Heart left ventricle (tissue), 13 donors: ENCODE data around the gene KCNMA1.

Experiments
- CTCF ChIP-seq, 12 donors: fragments of 200-600 bp; sonication (generic) in 4 of 12; IDR thresholded peaks; one replicate each; pipeline versions ENCODE4 v1.5.0 to v1.8.0; 2018 to 2022; ENCODE audit warnings: antibody characterized with exemption in 12 of 12, mild to moderate bottlenecking in 5 of 12
- POLR2A ChIP-seq, 2 donors: fragments of 450-650 bp; IDR thresholded peaks; one replicate each; pipeline ENCODE4 v1.6.1; 2017; ENCODE audit warnings: antibody characterized with exemption in 2 of 2, mild to moderate bottlenecking in 2 of 2, moderate library complexity in 2 of 2
- donor health status: ischemic (EF 13 %, LVEDD 7.1; RV severe dilation, severe dysfunction).
- donor health status: DM: no; HTN: yes; CAD: no.
- donor health status: DM: no; HTN: no; CAD: no.
- donor health status: ischemic (EF 25% LVEDD 6.9; RV normal size, moderate dysfunction).
- donor health status: ischemic (EF 25% LVEDD 5.7; RV mildly dilated, moderate dysfunction).
- donor health status: ischemic (EF 35%, LVEDD 5.7; RV mildly dilated, moderate dysfunction).
- donor health status: nonischemic (EF 11% LVEDD 7.7; RV severe dilation, severe dysfunction).
- donor health status: DM: yes; HTN: yes; CAD: no.
- donor health status: PGD.
- donor health status: ischemic (EF 29% LVEDD 5.4; RV normal size, mild dysfunction).
- donor health status: nonischemic (EF 23%, LVEDD 6.1; RV moderate dilation, normal function).

DNA sequence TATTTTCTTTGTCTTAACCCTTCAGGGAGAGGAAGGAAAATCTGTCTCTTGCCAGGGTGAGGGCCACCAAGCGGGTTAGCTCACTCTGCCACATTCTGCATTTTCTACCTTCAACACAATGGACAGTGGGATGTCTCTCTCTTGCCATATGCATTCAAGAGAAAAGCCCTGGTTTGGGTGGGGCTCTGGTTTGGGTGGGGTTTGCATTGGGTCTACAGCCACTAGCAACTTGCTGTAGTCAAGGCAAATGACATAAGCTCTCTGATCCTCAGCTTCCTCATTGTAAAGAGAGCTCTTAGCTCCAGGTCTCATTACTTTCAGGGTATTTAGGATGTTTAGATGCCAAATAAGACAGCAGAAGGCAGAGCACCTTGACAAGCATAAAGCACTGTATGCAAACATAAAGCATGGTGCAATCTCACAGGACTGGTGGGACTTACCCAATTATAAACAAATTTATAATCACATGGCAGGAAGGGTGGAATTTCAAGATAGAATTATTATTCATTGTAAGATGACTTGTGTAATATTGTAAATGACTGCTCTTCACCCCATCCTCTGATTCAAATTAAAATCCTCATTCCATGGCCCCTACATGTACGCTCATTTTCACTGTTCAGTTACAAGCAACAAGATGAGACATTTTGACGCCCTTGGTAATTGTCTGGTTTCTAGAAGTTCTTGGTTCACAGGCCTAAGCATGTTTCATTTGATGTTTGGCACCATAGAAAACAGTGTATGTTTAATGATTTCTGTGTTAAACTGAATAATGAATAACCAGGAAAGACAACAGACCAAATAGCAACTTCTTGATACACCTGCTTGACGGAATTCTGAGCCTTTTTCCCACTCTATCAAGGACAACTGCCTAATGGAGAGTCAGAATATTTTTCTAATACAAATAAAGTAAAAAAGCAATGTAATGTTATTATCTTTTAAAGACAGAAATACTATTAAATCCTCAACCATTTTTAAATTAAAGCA is 258.9 kb downstream of the KCNMA1 start:
- TF ChIP-seq POLR2A (IDR thresholded peaks at IDR 0.05) (no peak), CTCF (IDR thresholded peaks at IDR 0.05) (no peak)
